ENCODE measurements around the gene GSS.

GRCh38 chr20:34884260-34884659 is 71.3 kb downstream of the GSS start:
- TF ChIP-seq EZH2phosphoT487 (IDR thresholded peaks at IDR 0.05; ENCODE audit: borderline replicate concordance, low read length) (no peak), EZH2 (IDR thresholded peaks at IDR 0.05; ENCODE audit: low read length, unreplicated experiment) (no peak)
- TF ChIP-seq, protein P1, sequence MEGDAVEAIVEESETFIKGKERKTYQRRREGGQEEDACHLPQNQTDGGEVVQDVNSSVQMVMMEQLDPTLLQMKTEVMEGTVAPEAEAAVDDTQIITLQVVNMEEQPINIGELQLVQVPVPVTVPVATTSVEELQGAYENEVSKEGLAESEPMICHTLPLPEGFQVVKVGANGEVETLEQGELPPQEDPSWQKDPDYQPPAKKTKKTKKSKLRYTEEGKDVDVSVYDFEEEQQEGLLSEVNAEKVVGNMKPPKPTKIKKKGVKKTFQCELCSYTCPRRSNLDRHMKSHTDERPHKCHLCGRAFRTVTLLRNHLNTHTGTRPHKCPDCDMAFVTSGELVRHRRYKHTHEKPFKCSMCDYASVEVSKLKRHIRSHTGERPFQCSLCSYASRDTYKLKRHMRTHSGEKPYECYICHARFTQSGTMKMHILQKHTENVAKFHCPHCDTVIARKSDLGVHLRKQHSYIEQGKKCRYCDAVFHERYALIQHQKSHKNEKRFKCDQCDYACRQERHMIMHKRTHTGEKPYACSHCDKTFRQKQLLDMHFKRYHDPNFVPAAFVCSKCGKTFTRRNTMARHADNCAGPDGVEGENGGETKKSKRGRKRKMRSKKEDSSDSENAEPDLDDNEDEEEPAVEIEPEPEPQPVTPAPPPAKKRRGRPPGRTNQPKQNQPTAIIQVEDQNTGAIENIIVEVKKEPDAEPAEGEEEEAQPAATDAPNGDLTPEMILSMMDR (conservative IDR thresholded peaks at IDR 0.05; ENCODE audit: low read depth, low read length) = no peak
